Endothelial cell of umbilical vein (primary cell): ENCODE measurements around the gene TRDMT1. TPM values are rescaled to one million over a fixed set of nuclear protein-coding genes. Genes with fewer than 3 reads are reported as not detected.

Experiments
- BruUV-seq: library from RNA; stranded (reverse); fragments of 400-500 nt; replicated peaks from 2 replicates; lab custom pipeline; 2021; lab: Mats Ljungman, UMichigan
- CTCF ChIA-PET: fragments of 300-600, 350-600 bp; sonication (Branson Sonifier 250); formaldehyde crosslinking; loops from one replicate; lab custom pipeline; 2021; ENCODE audit warnings: antibody characterized with exemption, inconsistent platforms; lab: Charles Lee
- POLR2A ChIA-PET: fragments of 300-600, 350-600 bp; sonication (Branson Sonifier 250); formaldehyde crosslinking; loops from one replicate; lab custom pipeline; 2021; ENCODE audit warnings: antibody characterized with exemption, inconsistent platforms; lab: Charles Lee
- DNase-seq: peaks from one replicate; pipeline ENCODE4 v3.0.0-alpha.2; 2011; ENCODE audit warnings: low read depth, low spot score
- FAIRE-seq: peaks from 2 replicates; lab custom pipeline; 2011; peaks lifted over from hg19 to GRCh38; lab: Jason Lieb, UNC
- H2AFZ ChIP-seq: 2 replicates; pipeline ENCODE4 v1.6.0; 2012; ENCODE audit warnings: low read depth, low read length, control low read depth, inconsistent platforms
- H3K27ac ChIP-seq: 2 replicates; pipeline ENCODE4 v1.5.1; 2011; ENCODE audit warnings: low read depth, mild to moderate bottlenecking, control low read depth, low read length, moderate library complexity; ENCODE audit not compliant: insufficient read depth
- H3K27me3 ChIP-seq, 2 experiments: 2 replicates each; pipeline versions ENCODE4 v1.6.0 to v1.6.1; 2011; ENCODE audit warnings: low read length in 2 of 2, mixed read lengths in 1 of 2; ENCODE audit not compliant: control insufficient read depth in 2 of 2, insufficient read depth in 2 of 2
- H3K36me3 ChIP-seq, 2 experiments: 2 replicates in 1 of 2; 3 replicates in 1 of 2; pipeline ENCODE4 v1.5.1; 2011; ENCODE audit warnings: low read length in 2 of 2, mild to moderate bottlenecking in 1 of 2, moderate library complexity in 1 of 2; ENCODE audit not compliant: control insufficient read depth in 2 of 2, insufficient read depth in 2 of 2; ENCODE audit errors: extremely low read depth in 1 of 2
- H3K4me1 ChIP-seq: 3 replicates; pipeline ENCODE4 v1.5.1; 2011; ENCODE audit warnings: mild to moderate bottlenecking, low read length; ENCODE audit not compliant: control insufficient read depth, insufficient read depth; ENCODE audit errors: extremely low read depth
- H3K4me2 ChIP-seq: 2 replicates; pipeline ENCODE4 v1.6.1; 2011; ENCODE audit warnings: low read length, control low read depth, mixed read lengths; ENCODE audit not compliant: insufficient read depth
- H3K4me3 ChIP-seq, 3 experiments: fragments of 200-600 bp in 1 of 3; sonication (generic), shearing (Covaris generic) in 1 of 3; replicated peaks in 1 of 3; 2 replicates each; pipeline ENCODE4 v1.5.1; 2011 to 2016; ENCODE audit warnings: control low read depth in 3 of 3, low read length in 3 of 3, mild to moderate bottlenecking in 2 of 3, inconsistent platforms in 1 of 3, low read depth in 1 of 3, moderate library complexity in 1 of 3; ENCODE audit not compliant: insufficient read depth in 1 of 3
- H3K79me2 ChIP-seq: 2 replicates; pipeline ENCODE4 v1.6.0; 2012; ENCODE audit warnings: low read length, inconsistent platforms; ENCODE audit not compliant: control insufficient read depth, insufficient read depth
- H3K9ac ChIP-seq: replicated peaks from 2 replicates; pipeline ENCODE3; 2011; ENCODE audit warnings: low read length, control low read depth; ENCODE audit not compliant: insufficient read depth; ENCODE audit errors: extremely low read depth
- H3K9me1 ChIP-seq: replicated peaks from 3 replicates; pipeline ENCODE4 v1.6.0; 2011; ENCODE audit warnings: mild to moderate bottlenecking, low read length; ENCODE audit not compliant: control insufficient read depth, insufficient read depth; ENCODE audit errors: extremely low read depth
- H3K9me3 ChIP-seq: replicated peaks from 2 replicates; pipeline ENCODE4 v1.5.1; 2012; ENCODE audit warnings: low read length, inconsistent platforms; ENCODE audit not compliant: control insufficient read depth, insufficient read depth
- H4K20me1 ChIP-seq: replicated peaks from 2 replicates; pipeline ENCODE3; 2011; ENCODE audit warnings: mild to moderate bottlenecking, low read length; ENCODE audit not compliant: control insufficient read depth, insufficient read depth; ENCODE audit errors: extremely low read depth
- EZH2 ChIP-seq: IDR thresholded peaks from 2 replicates; pipeline ENCODE4 v1.6.1; 2012; ENCODE audit warnings: borderline replicate concordance, low read depth, mild to moderate bottlenecking, moderate library complexity, low read length, inconsistent platforms; ENCODE audit not compliant: severe bottlenecking
- FOS ChIP-seq: IDR thresholded peaks from 2 replicates; pipeline ENCODE4 v1.6.1; 2011; ENCODE audit warnings: mild to moderate bottlenecking, low read length, moderate library complexity, borderline replicate concordance; ENCODE audit not compliant: insufficient read depth
- GATA2 ChIP-seq: IDR thresholded peaks from 2 replicates; pipeline ENCODE4 v1.7.0; 2011; ENCODE audit warnings: low read depth, mild to moderate bottlenecking, moderate library complexity, mixed read lengths, low read length; ENCODE audit not compliant: insufficient read length, insufficient read depth
- JUN ChIP-seq: IDR thresholded peaks from 2 replicates; pipeline ENCODE4 v1.6.1; 2011; ENCODE audit warnings: borderline replicate concordance, low read depth; ENCODE audit not compliant: insufficient read length, insufficient read depth
- MYC ChIP-seq: IDR thresholded peaks from one replicate; pipeline ENCODE4 v1.6.1; 2011; ENCODE audit warnings: mild to moderate bottlenecking, low read depth, low read length
- POLR2A ChIP-seq: IDR thresholded peaks from 2 replicates; pipeline ENCODE4 v1.6.1; 2012; ENCODE audit warnings: low read depth, mild to moderate bottlenecking, control low read depth, low read length
- POLR2AphosphoS5 ChIP-seq: IDR thresholded peaks from 2 replicates; pipeline ENCODE4 v1.6.1; 2012; ENCODE audit warnings: low read depth, mild to moderate bottlenecking, control low read depth, low read length, moderate library complexity; ENCODE audit not compliant: insufficient read depth
- dilution Hi-C: fragments of 300-500 bp; cut with MboI; formaldehyde crosslinking; loops from one replicate; pipeline ENCODE4 v1.15.0; 2019; ENCODE audit warnings: low sequenced_read_pairs; ENCODE audit not compliant: extremely low pct_ligation_motif_present
- intact Hi-C: fragments of 100-400 bp; cut with micrococcal nuclease; formaldehyde crosslinking; loops from one replicate; pipeline ENCODE4 v1.10.0; 2022
- polyA plus RNA-seq, 4 experiments: library from polyadenylated mRNA; depleted of rRNA in 3 of 4; stranded (reverse) in 3 of 4; unstranded in 1 of 4; fragments of >200 nt; gene quantifications; 2 replicates each; pipeline versions ENCODE4 v1.2.1 to v1.2.3, GENCODE V29; 2011 to 2012; ENCODE audit warnings: missing spikeins in 1 of 4
- total RNA-seq: library from RNA; stranded (reverse); gene quantifications from 2 replicates; pipeline ENCODE4 v1.2.3, GENCODE V29; 2021
- TF ChIP-seq, protein P1 (sequence below): IDR thresholded peaks from 2 replicates; pipeline ENCODE4 v1.6.1; 2011; ENCODE audit not compliant: insufficient read depth, insufficient read length
- TF ChIP-seq, protein P2 (sequence below), 2 donors: IDR thresholded peaks; 1 replicate in 1 of 2; 2 replicates in 1 of 2; pipeline ENCODE4 v1.5.1; 2011; ENCODE audit warnings: low read length in 2 of 2, mild to moderate bottlenecking in 2 of 2, moderate library complexity in 2 of 2, control low read depth in 1 of 2, inconsistent platforms in 1 of 2, low read depth in 1 of 2; ENCODE audit not compliant: insufficient read depth in 1 of 2; ENCODE audit errors: extremely low read depth in 1 of 2

TRDMT1 gene
- total and polyA plus RNA-seq, 2 donors (not counting 3 experiments of a cell fraction or from before 2014, with no cell fraction given) = 10.0 to 12.3 TPM

GRCh38 chr10:17188644-17189172 lies 12.8 kb downstream of the TRDMT1 start:
- H3K27ac ChIP-seq = no peak overlapping the region
- no peak overlapping the region for H3K4me2 ChIP-seq
- H3K27me3 ChIP-seq = no peaks in the 10 kb centered on the region
- no peak for DNase-seq
- intact Hi-C loops (no loop called here), dilution Hi-C loops (no loop called here)
- no peak overlapping the region for H2AFZ ChIP-seq
- H3K4me3 ChIP-seq = no peak overlapping the region
- H3K9me3 ChIP-seq = no peaks in the 10 kb centered on the region
- ChIA-PET CTCF (interaction anchor here (0.9 to 2.2 kb wide), 2 partner anchors 11 to 37 kb away, joined by 4 to 10 read pairs; no protein-coding TSS in a partner anchor), POLR2A (no interaction called here)
- H3K9ac ChIP-seq = no peak overlapping the region
- H3K79me2 ChIP-seq = no peaks in the 10 kb centered on the region
- no TSS peak for BruUV-seq
- H3K9me1 ChIP-seq = no peaks in the 10 kb centered on the region
- FAIRE-seq = no peak
- TF ChIP-seq MYC (no peak), FOS (no peak), POLR2A (no peak), GATA2 (no peak), EZH2 (no peak)
- H3K4me1 ChIP-seq = no peaks in the 10 kb centered on the region
- H3K36me3 ChIP-seq = no peaks in the 10 kb centered on the region
- no peaks in the 10 kb centered on the region for H4K20me1 ChIP-seq

DNA sequence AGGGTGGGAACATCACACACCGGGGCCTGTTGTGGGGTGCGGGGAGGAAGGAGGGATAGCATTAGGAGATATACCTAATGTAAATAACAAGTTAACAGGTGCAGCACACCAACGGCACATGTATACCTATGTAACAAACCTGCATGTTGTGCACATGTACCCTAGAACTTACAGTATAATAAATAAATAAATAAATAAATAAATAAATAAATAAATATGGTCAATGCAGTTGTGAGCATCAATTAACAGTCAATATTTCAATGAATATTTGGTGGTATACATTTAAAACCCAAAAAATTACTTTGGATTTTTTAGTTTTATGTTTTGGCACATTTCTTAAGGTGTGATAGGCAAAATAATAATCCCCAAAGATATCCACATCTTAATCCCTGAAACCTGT lies 15.6 kb downstream of the TRDMT1 start:
- dilution Hi-C loops (no loop called here), intact Hi-C loops (no loop called here)
- Histone ChIP-seq H3K4me2 (no peak overlapping the region), H3K27ac (no peak overlapping the region), H3K9ac (no peak overlapping the region), H3K9me1 (no peaks in the 10 kb centered on the region), H3K9me3 (no peaks in the 10 kb centered on the region), H3K4me1 (no peaks in the 10 kb centered on the region), H4K20me1 (no peaks in the 10 kb centered on the region), H2AFZ (no peak overlapping the region), H3K4me3 (no peak overlapping the region), H3K36me3 (no peaks in the 10 kb centered on the region), H3K79me2 (no peaks in the 10 kb centered on the region), H3K27me3 (no peaks in the 10 kb centered on the region)
- TF ChIP-seq, protein P1, sequence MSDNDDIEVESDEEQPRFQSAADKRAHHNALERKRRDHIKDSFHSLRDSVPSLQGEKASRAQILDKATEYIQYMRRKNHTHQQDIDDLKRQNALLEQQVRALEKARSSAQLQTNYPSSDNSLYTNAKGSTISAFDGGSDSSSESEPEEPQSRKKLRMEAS = no peak
- TF ChIP-seq POLR2AphosphoS5 = no peak
- TF ChIP-seq, protein P2, sequence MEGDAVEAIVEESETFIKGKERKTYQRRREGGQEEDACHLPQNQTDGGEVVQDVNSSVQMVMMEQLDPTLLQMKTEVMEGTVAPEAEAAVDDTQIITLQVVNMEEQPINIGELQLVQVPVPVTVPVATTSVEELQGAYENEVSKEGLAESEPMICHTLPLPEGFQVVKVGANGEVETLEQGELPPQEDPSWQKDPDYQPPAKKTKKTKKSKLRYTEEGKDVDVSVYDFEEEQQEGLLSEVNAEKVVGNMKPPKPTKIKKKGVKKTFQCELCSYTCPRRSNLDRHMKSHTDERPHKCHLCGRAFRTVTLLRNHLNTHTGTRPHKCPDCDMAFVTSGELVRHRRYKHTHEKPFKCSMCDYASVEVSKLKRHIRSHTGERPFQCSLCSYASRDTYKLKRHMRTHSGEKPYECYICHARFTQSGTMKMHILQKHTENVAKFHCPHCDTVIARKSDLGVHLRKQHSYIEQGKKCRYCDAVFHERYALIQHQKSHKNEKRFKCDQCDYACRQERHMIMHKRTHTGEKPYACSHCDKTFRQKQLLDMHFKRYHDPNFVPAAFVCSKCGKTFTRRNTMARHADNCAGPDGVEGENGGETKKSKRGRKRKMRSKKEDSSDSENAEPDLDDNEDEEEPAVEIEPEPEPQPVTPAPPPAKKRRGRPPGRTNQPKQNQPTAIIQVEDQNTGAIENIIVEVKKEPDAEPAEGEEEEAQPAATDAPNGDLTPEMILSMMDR (IDR thresholded peaks at IDR 0.05; ENCODE audit: extremely low read depth in 1 of 2, insufficient read depth in 1 of 2, low read depth in 1 of 2, low read length in 2 of 2) = no peak
- no peak for TF ChIP-seq GATA2
- TF ChIP-seq JUN = no peak
- TF ChIP-seq FOS = no peak
- no peak for TF ChIP-seq POLR2A
- no peak for TF ChIP-seq MYC
- TF ChIP-seq EZH2 = no peak
- CTCF ChIA-PET = no interaction called here
- DNase-seq = no peak
- no peak for FAIRE-seq
- POLR2A ChIA-PET = no interaction called here
- no TSS peak for BruUV-seq
